Measurements from ENCODE around the gene GRN.

DNA sequence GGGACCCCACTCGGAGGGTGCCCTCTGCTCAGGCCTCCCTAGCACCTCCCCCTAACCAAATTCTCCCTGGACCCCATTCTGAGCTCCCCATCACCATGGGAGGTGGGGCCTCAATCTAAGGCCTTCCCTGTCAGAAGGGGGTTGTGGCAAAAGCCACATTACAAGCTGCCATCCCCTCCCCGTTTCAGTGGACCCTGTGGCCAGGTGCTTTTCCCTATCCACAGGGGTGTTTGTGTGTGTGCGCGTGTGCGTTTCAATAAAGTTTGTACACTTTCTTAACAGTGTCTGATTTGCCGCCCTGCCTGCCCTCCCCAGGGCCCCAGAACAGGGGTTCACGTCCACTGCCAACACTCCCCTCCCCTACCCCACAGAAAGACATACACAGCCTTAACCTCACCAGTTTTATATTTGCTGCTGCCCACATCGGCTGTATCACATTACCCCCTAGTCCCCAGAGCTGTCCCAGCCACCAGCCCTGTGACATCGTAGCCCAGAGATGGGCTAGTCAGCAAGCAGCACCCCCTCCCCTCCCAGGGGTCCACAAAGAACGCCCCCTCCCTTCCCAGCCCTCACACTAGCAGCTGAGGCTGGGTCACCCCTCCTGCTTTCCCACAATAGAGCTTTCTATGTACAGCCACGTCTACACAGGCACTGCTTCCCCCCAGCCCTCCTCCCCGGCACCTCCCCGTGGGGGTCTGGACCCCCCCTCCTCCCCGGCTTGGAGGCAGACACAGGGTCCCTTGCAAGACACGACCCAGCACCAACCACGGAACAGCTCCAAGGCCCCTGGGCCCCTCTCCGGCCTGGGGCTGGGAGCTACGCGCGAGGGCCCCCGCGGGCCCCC, 7.9 kb downstream of the GRN start:
- TF ChIP-seq POLR2A (IDR thresholded peaks at IDR 0.05; ENCODE audit: control extremely low read depth in 1 of 2, low read depth in 2 of 2, low read length in 2 of 2), result peak in 1 of 2 experiments; percentile 51; a peak in 1 of 3 replicates
- no peak for TF ChIP-seq CTCF (IDR thresholded peaks at IDR 0.05; ENCODE audit: control extremely low read depth in 1 of 3, insufficient read depth in 1 of 3, low read depth in 1 of 3, low read length in 3 of 3)
- TF ChIP-seq USF2 (IDR thresholded peaks at IDR 0.05; ENCODE audit: low read length), result no peak
- TF ChIP-seq SP1 (IDR thresholded peaks at IDR 0.05; ENCODE audit: low read depth, low read length), result no peak
- no peak for TF ChIP-seq TAF1 (IDR thresholded peaks at IDR 0.05; ENCODE audit: low read depth, low read length)
- TF ChIP-seq BRCA1 (IDR thresholded peaks at IDR 0.05; ENCODE audit: low read depth, low read length), result no peak
- TF ChIP-seq, protein P1, sequence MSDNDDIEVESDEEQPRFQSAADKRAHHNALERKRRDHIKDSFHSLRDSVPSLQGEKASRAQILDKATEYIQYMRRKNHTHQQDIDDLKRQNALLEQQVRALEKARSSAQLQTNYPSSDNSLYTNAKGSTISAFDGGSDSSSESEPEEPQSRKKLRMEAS (IDR thresholded peaks at IDR 0.05), result no peak
- TF ChIP-seq PHF8 (conservative IDR thresholded peaks at IDR 0.05; ENCODE audit: low read depth, low read length), result no peak
- no peak for TF ChIP-seq POU5F1 (IDR thresholded peaks at IDR 0.05; ENCODE audit: low read depth, low read length)
- TF ChIP-seq POLR2AphosphoS5 (IDR thresholded peaks at IDR 0.05; ENCODE audit: low read depth, low read length), result peak; percentile 31; the same call in 1 of the 2 replicates
